Neural crest cell (in vitro differentiated cells): ENCODE data around the gene SSTR5. TPM values are rescaled to one million over a fixed set of nuclear protein-coding genes. Genes with fewer than 3 reads are reported as not detected.
"Not testable (repeated sequence)": the region's sequence is repeated elsewhere in the genome, so short reads cannot be mapped to it uniquely, and the experiment has no call there.

Source experiments
- DNase-seq: peaks from one replicate; pipeline ENCODE4 v3.0.0; 2021; ENCODE audit warnings: low read depth, mixed read lengths, low spot score
- H3K27ac Mint-ChIP-seq: one replicate; pipeline ENCODE4 v1.8.0; 2021; ENCODE audit warnings: mild to moderate bottlenecking, mixed read lengths; ENCODE audit not compliant: unreplicated experiment
- H3K27me3 Mint-ChIP-seq: 2 replicates; pipeline ENCODE4 v1.8.0; 2021; ENCODE audit warnings: low read depth, mild to moderate bottlenecking, mixed read lengths
- H3K36me3 Mint-ChIP-seq: 2 replicates; pipeline ENCODE4 v1.8.0; 2021; ENCODE audit warnings: low read depth, mild to moderate bottlenecking, mixed read lengths
- H3K4me1 Mint-ChIP-seq: 2 replicates; pipeline ENCODE4 v1.8.0; 2021; ENCODE audit warnings: mixed read lengths
- H3K4me3 Mint-ChIP-seq: one replicate; pipeline ENCODE4 v1.8.0; 2021; ENCODE audit warnings: mild to moderate bottlenecking, mixed read lengths
- H3K9me3 Mint-ChIP-seq: 2 replicates; pipeline ENCODE4 v1.8.0; 2021; ENCODE audit warnings: mixed read lengths
- CTCF ChIP-seq: fragments of 200-600 bp; sonication (generic); conservative IDR thresholded peaks from 2 replicates; pipeline ENCODE4 v1.5.0; 2021; ENCODE audit warnings: antibody characterized with exemption, mild to moderate bottlenecking
- total RNA-seq: library from RNA; stranded (reverse); gene quantifications from 2 replicates; pipeline ENCODE4 v1.2.1, GENCODE V29; 2021

Gene SSTR5
- total RNA-seq, 1 donor from 2014 or later = not detected

- Mint-ChIP-seq H3K27me3 (no peaks in the 10 kb centered on the region), H3K4me1 (peaks cover 13% of the 10 kb centered on the region), H3K4me3 (no peak overlapping the region), H3K27ac (no peak overlapping the region), H3K36me3 (peaks cover 6% of the 10 kb centered on the region), H3K9me3 (no peaks in the 10 kb centered on the region)
- TF ChIP-seq CTCF = no peak
- DNase-seq = no peak
These were observed 16.9 kb downstream of the SSTR5 start for GRCh38 chr16:1089439-1089821.

GRCh38 chr16:1089822-1090619 lies 17.5 kb downstream of the SSTR5 start:
- Mint-ChIP-seq H3K27ac (no peak overlapping the region), H3K4me3 (no peak overlapping the region), H3K9me3 (no peaks in the 10 kb centered on the region), H3K27me3 (no peaks in the 10 kb centered on the region), H3K36me3 (peaks cover 6% of the 10 kb centered on the region), H3K4me1 (peaks cover 13% of the 10 kb centered on the region)
- no peak for TF ChIP-seq CTCF
- DNase-seq = no peak

- TF ChIP-seq CTCF = no peak
- H3K9me3 Mint-ChIP-seq = no peaks in the 10 kb centered on the region
- no peaks in the 10 kb centered on the region for H3K27me3 Mint-ChIP-seq
- peak; percentile 57 for DNase-seq
- peak overlapping the region; percentile 62 for H3K27ac Mint-ChIP-seq
- H3K4me3 Mint-ChIP-seq = no peak overlapping the region
- H3K36me3 Mint-ChIP-seq = peaks cover 3% of the 10 kb centered on the region
- H3K4me1 Mint-ChIP-seq = peaks cover 13% of the 10 kb centered on the region
These were observed 18.4 kb downstream of the SSTR5 start for GRCh38 chr16:1090620-1091587.

- H3K27me3 Mint-ChIP-seq = no peaks in the 10 kb centered on the region
- no peak overlapping the region for H3K27ac Mint-ChIP-seq
- peaks cover 3% of the 10 kb centered on the region for H3K36me3 Mint-ChIP-seq
- no peak overlapping the region for H3K4me3 Mint-ChIP-seq
- no peak for TF ChIP-seq CTCF
- peaks cover 13% of the 10 kb centered on the region for H3K4me1 Mint-ChIP-seq
- no peak for DNase-seq
- H3K9me3 Mint-ChIP-seq = no peaks in the 10 kb centered on the region
These were observed 19.5 kb downstream of the SSTR5 start for GRCh38 chr16:1091992-1092552.

- not testable (repeated sequence) for H3K27me3 Mint-ChIP-seq, H3K27ac Mint-ChIP-seq, DNase-seq, H3K36me3 Mint-ChIP-seq, H3K4me3 Mint-ChIP-seq, H3K9me3 Mint-ChIP-seq
- H3K4me1 Mint-ChIP-seq = peaks cover 13% of the 10 kb centered on the region
These were observed 20.2 kb downstream of the SSTR5 start for GRCh38 chr16:1092685-1093283.
